ENCODE measurements around the gene COX19.
A peak's percentile ranks its signal among the peaks of the same experiment; 100 is the strongest.
"Not testable (repeated sequence)": the region's sequence is repeated elsewhere in the genome, so short reads cannot be mapped to it uniquely, and the experiment has no call there.

The COX19 gene

GRCh38 chr7:960269-960871, 15.0 kb downstream of the COX19 start:
- DNase-seq (ENCODE audit: low read depth): no peak

DNA sequence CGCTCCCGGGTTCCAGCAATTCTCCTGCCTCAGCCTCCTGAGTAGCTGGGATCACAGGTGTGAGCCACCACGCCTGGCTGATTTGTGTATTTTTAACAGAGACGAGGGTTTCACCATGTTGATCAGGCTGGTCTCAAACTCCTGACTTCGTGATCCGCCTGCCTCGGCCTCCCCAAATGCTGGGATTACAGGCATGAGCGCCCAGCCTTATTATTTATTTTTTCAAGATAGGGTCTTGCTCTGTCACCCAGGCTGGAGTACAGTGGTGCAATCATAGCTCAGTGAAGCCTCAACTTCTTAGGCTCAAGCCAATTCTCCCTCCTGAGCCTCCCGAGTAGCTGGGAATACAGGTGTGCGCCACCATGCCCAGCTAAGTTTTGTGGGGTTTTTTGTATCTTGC, 15.6 kb downstream of the COX19 start:
- DNase-seq (ENCODE audit: low read depth): not testable (repeated sequence)

DNA sequence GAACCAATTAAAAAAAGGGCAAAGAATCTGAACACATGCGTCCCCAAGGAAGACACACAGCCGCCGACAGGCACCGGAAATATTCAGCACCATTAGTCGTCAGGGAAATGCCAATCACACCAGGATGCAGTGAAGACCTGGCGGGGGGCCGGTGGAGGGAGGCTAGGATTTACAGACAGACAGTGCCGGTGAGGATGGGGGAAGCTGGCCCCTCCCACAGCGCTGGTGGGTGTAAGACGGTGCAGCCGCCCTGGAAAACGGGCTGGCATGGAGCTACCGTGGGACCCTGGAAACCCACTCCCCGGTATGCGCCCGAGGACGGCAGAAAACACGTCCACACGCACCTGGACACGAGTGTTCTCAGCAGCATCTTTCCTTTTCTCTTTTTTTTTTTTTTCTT, 16.1 kb downstream of the COX19 start:
- DNase-seq (ENCODE audit: low read depth): no peak

- DNase-seq (ENCODE audit: low read depth): no peak
Observed at GRCh38 chr7:958221-959200, 16.8 kb downstream of the COX19 start.

DNA sequence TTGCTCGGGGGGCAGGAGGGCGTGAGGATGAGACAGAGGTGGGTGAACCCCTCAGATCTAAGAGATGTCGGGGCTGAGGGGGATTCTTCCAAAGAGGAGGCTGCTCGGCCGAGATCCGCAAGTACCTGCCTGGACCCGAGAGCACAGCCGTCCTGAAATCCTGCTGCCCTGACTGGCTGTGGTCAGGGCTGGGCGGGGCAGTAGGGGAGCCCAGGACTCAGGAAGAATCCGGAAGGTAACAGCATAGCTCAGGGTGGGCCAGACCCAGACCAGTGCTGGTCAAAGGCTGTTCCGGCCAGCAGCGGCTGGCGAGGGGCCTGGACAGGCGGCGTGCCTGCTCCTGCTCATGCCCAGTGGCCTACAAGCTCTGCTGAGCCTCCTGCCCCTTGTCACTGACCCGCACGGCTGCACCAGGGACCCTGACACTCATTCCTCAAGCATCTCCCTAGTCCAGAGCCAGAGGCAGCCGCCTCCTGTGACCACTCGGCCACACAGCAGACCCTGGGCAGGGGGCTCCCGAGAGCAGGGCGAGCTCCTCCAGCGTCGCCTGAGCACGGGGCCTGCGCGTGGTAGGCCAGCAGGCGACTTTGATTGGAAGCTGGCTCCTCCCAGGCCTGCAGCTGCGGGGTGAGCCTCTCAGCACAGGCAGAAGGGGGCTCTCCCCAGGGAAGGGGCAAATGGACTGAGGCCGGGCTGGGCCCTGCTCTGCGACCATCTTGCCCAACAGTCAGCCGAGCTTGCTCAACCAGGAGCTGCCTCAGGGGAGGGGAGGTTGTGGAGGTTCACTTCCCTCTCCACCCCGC, 17.7 kb downstream of the COX19 start:
- DNase-seq (ENCODE audit: low read depth): no peak

DNA sequence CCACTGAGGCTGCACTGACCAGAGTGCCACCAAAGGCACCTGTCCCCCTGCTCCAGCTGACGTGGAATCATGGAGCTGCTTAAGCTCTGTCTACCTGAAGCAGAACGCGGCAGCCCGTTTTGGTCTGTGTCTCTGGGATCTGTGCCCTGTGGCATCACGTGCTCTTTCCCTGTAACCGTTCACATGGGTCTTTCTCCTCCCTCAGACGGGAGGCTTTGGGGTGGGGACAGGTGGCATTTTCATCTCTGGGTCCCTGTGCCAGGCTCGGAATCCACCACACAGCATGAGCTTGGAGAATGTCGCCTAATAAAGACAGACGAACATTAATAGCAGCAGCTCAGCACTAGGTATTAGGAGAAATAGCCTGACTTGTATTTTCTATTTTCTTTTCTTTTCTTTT, 19.3 kb downstream of the COX19 start:
- no peak for DNase-seq (ENCODE audit: low read depth)

DNA sequence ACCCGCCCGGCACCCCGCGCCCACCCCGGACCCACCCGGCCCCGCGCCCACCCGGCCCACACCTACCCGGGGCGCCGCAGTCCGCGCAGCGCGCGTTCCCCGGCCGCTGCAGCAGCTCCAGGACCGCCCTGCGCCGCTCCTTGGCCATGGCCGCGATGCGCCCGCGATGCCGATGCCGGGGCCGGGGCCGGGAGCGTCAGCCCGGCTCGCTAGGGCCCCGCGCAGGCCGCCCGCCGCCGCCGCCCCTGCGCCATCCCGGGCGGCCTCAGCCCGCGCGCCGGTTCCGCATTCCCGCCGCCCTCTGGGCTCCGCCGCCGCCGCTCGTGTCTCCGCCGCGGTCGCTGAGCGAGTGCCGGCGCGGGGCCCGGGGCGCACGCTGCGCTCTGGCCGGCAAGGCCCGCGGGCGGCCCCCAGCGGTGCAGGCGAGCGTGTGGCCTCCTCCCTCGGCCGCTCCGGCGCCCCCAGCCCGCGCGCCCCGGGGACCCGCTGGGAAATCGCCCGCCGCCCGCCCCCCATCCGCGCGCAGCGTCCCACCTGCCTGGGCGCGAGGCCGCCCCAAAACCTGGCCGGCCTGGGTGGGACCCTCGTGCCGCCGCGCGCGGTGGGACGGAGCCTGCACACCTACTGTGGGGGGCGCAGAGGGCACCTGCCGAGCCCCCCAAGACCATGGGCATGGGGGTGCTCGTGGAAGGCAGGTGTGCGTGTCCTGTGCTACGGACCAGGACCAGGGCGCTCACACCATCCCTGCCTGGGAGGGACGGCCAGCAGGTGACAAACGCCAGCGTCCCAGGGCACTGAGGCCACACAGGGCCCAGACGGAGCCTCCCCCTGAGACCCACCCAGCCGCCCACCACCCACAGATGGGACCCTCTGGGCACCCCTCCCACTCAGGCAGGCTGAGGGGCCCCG, 20.8 kb downstream of the COX19 start, which contains the start of gene ADAP1:
Gene ADAP1, minus strand, starts transcription at position 351 of the 909 bp plus-strand sequence. Its CDS starts 203 bp downstream, at position 148.
- DNase-seq (ENCODE audit: low read depth): peak; percentile 22

GRCh38 chr7:953547-954327, 21.6 kb downstream of the COX19 start:
- DNase-seq (ENCODE audit: low read depth): no peak

DNA sequence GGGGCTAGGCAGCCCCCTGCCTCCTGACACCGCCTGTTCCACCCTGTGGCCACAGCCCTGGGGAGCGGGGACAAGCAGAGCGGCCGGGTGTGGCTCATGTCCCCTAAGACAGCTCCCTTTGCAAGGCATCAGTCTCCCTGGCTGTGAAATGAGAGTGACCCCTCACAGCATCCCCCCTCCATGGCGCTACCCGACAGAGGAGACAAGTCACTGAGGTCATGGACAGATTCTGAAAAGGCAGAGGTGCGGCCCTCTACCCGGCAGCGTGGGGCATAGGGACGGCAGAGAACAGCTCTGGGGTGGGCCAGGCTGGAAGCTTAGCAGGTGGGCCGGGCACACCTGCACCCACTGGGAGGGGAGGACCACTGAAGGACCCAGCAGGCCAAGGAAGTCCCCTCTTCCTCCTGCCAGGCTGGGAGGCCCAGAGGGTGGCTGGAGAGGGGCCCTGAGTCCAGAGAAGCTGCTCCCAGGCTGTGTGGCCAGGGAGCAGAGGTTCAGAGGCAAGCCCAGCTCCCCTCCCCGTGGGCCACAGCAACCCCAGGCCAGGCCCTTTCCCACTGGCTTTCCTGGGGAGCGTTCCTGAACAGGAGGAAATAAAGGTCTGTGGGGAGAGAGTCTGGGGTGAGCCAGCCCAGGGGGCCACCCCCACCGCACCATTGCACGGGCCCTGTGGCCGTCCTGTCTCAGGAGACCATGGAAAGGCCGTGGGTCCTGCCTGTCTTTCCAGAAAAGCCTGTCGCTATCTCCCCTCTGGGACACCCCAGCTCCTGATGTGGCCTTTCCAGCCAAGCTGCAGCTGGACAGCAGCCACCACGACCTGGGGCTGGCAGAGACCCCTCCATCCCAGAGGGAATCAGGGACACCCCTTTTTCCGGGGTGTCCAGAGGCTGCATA, 22.6 kb downstream of the COX19 start:
- DNase-seq (ENCODE audit: low read depth): no peak

DNA sequence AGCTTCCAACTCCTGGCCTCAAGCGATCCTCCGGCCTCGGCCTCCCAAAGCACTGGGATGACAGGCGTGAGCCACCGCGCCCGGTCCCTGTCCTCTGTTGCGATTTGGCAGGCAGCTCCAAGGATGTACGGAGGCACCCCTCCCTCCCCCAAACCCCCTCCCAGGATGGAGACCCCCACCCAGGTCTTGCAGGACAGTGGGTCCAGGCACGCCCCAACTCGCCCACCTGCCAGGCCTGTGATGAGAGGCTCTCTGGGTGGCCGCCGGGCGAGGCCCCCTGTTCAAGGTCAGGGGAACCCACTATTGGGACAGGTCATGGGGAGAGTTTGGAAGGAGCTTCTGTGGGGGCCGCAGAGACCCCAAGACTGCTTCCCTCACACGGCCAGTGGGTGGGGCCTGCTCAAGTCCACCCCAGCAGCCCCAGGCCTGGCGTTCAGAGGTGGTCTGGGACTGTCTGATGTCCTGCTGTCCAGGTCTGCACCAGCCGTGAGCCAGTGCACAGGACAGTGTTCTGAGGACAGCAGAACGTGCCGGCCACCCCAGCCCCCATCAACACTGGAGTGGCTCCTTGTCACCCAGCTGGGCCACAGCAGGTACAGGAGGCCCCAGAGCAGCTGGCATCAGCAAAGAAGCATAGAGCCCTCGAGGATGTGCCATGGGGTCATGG, 23.3 kb downstream of the COX19 start:
- DNase-seq (ENCODE audit: low read depth): no peak

DNA sequence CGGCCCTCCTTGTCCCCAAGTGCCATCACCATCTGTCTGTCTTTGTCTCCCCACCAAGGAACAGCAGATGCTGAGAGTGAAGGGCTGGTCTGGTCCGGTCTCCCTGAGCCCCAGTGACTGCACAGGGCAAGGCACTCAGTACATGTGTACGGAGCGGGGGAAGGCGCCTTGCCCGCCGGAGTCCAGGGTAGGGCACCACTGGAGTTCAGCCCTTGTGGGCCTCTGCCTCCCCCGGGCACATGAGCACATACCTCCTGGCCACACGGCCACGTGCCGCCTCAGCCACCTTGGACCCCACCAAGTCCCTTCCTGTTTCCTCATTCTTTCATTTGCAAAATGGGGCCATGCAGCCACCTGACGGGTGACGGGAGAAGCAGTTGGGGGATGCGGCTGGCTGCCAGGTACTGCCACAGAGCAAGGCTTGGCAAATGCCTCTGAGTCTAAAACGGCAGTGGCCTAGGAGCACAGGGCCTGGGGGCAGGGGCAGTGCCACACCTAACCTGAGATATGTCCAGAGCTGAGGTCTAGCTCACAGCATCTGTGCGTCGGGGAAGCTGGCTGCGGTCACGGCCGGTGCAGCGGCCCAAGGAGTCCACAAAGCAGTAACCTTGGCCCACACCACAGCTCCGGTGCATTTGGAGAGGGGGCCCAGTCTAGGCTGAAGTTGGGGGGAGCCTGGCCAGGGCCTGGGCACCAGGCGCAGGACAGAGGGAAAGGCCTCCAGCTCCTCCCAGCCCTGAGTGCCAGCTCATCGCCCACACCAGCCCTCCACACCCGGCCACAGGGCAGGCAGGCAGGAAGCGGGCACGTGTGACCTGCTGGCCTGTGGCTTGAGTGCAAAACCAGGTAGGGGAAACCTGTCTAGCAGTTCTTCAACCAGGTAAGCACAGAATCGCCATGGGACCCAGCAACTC, 26.1 kb downstream of the COX19 start:
- no peak for DNase-seq (ENCODE audit: low read depth)

DNA sequence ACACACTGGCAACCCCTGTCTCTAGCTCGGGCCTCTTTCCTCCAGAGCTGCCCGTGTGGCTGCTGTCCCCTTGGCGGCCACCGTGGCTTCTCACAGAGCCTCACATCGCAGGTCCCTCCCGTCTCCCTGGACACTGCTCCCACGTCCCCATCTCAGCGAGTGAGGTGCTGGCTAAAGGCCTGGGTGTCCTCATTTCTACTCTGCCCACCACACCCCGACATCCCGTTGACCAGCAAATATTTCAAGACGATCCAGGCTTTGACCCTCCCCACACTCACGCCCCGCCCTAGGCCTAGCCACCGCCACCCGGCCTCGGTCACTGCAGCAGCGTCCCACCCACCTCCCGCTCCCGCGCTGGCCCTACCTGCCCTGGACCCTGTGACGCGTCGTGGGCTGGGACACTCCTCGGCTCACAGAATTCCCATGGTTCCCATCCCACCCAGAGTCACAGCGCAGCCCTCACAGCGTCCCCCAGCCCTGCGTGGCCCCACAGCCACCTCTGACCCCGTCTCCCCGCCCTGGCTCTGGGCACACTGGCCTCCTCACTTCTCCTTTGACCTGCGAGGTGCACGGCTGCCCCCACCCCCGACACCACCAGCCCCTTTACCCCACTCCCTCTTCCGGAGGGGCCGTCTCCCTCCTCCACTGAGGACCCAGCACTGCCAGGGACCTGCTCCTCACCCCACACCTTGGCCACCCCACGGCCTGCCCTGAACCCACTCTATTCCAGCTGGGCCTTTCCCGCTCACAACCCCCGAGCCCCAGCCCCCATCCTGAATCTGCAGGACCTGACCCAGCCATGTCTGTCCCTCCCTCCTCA, 27.7 kb downstream of the COX19 start:
- DNase-seq (ENCODE audit: low read depth): no peak

DNA sequence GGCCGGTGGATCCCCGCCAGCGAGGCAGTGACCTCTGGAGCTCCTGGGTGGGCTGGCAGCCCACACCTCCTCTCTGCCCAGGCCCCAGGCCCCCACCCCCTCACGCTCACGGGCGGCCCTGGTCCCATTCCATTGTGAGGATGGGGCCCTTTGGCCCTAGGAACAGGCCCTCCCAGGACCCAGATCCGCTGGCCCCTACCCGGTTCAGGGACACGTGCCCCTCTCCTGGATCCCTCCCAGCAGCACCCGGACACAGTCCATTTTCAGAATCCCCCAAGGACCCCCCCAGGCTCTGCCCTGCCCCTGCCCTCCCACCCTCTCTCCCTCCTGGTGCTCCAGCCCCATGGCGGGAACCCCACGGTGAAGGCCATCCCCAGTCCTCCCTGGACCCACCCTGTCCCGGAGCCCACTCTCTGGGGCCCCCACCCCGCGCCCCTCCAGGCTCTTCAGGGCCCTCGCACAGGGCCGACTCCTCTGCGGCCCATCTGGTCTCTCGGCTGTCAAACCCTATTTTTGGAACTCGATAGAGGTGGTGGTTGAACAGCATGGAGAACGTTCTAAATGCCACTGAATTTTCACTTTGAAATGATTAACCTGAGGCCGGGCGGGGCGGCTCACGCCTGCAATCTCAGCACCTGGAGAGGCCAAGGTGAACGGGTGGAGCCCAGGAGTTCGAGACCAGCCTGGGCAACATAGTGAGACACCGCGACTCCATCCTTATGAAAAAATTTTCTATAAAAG, 28.9 kb downstream of the COX19 start:
- no peak for DNase-seq (ENCODE audit: low read depth)

DNA sequence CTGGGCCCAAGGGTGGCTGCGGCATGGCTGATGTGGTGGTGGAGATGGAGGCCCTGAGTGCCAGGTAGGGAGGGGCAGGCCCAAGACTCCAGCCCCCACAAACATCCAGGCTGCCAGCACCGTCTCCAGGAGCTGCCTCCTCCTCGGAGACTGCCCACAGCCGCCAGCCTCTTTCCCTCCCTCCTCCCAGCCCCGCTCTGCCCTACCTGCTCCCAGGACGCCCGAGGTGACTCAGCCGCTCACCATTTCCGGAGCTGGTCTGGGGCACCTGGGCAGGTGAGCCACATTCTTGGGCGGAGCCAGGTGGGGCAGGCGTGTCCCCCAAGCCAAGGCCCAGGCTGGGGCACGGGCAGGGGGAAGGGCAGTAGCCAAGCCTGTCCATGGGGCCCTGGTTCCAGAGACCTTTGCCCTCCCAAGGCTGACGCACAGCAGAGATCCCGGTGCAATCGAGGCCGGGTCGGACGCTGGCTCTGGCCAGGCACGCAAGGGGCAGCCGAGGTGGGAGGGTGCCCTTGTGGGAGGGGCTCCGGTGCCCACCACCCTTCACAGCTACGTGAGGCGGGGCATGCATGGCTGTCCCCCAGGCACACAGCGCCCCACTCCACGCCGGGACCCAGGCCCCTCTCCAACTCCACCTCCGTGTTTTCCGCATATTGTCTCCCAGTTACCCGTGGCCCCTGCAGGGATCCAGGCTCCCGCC, 29.6 kb downstream of the COX19 start:
- no peak for DNase-seq (ENCODE audit: low read depth)

- no peak for DNase-seq (ENCODE audit: low read depth)
Observed at GRCh38 chr7:945147-945555, 30.2 kb downstream of the COX19 start.

DNA sequence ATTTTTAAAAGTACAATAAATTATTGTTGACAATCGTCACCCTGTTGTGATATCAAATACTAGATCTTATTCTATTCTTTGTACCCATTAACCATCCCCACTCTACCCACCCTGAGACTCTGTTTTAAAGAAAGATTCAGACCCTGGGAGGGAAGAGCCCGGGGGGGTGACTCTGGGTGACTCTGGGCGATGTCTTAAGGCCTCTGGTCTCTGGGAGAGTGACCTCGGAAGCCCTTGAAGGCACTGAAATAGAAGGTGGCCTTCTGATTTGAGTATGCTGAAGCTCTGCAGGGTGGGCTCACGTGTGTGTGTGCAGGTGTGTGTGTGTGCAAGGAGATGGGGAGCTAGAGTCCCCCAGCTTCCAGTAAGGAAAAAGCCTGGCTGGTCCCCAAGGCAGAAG, 30.6 kb downstream of the COX19 start:
- DNase-seq (ENCODE audit: low read depth): no peak
